ENCODE results near the gene RPL18. TPM values are rescaled to one million over a fixed set of nuclear protein-coding genes. Genes with fewer than 3 reads are reported as not detected.

RPL18 gene
- total RNA-seq, 1 experiment from 2014 or later: 1,339 TPM

DNA sequence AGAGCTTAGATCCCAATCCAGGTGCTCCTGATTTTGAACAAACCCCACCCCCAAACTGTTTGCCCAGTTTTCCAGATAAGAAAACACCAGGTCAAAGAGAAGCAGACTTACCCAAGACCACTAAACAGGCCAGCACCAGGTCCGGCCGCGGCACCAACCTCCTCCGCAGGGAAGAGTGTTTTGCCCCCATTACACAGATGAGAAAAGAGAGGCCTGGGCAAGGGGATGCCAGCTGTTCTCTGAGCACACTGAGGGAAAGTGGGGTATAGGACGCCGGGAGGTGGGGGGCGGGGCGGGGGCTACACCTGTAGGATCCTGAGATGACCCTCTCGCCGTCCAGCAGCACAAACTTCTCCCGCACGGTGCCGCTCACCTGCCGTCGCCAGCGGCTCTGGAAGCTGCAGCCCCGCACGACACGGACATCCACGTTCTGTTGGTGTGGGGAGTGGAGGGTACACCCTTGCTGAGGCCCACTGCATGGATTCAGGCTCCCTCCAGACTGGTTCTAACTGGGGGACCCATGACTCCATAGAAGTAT is 9.3 kb downstream of the RPL18 start:
- Mint-ChIP-seq H3K36me3 (ENCODE audit: insufficient read depth, unreplicated experiment) (peaks cover 22% of the 10 kb centered on the region), H3K27ac (ENCODE audit: unreplicated experiment) (no peak overlapping the region), H3K4me3 (ENCODE audit: low read depth, unreplicated experiment) (no peak overlapping the region), H3K9me3 (ENCODE audit: low read depth, unreplicated experiment) (no peaks in the 10 kb centered on the region), H3K4me1 (ENCODE audit: low read depth, unreplicated experiment) (peaks cover 14% of the 10 kb centered on the region), H3K27me3 (ENCODE audit: unreplicated experiment) (no peaks in the 10 kb centered on the region)
- CTCF ChIA-PET: interaction anchor here (0.6 to 1.8 kb wide), 7 partner anchors 9 to 276 kb away, joined by 3 to 13 read pairs (median 5); partner anchors contain the start of genes RPL18 and SPHK2
- TF ChIP-seq, protein P1, sequence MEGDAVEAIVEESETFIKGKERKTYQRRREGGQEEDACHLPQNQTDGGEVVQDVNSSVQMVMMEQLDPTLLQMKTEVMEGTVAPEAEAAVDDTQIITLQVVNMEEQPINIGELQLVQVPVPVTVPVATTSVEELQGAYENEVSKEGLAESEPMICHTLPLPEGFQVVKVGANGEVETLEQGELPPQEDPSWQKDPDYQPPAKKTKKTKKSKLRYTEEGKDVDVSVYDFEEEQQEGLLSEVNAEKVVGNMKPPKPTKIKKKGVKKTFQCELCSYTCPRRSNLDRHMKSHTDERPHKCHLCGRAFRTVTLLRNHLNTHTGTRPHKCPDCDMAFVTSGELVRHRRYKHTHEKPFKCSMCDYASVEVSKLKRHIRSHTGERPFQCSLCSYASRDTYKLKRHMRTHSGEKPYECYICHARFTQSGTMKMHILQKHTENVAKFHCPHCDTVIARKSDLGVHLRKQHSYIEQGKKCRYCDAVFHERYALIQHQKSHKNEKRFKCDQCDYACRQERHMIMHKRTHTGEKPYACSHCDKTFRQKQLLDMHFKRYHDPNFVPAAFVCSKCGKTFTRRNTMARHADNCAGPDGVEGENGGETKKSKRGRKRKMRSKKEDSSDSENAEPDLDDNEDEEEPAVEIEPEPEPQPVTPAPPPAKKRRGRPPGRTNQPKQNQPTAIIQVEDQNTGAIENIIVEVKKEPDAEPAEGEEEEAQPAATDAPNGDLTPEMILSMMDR (IDR thresholded peaks at IDR 0.05; ENCODE audit: unreplicated experiment): no peak
- intact Hi-C loops (cut with micrococcal nuclease; ENCODE audit: unreplicated experiment): no loop called here
- BruUV-seq (replicated peaks): no TSS peak
- no peak for DNase-seq

- peaks cover 14% of the 10 kb centered on the region for H3K36me3 Mint-ChIP-seq (ENCODE audit: insufficient read depth, unreplicated experiment)
- DNase-seq: peak; percentile 66
- CTCF ChIA-PET: interaction anchor here (0.6 to 1.8 kb wide), 17 partner anchors 8 to 438 kb away, joined by 3 to 13 read pairs (median 4); partner anchors contain the start of genes KDELR1, RPL18, SPHK2 and ZSWIM9
- H3K27ac Mint-ChIP-seq (ENCODE audit: unreplicated experiment): no peak overlapping the region
- intact Hi-C loops (cut with micrococcal nuclease; ENCODE audit: unreplicated experiment): no loop called here
- H3K27me3 Mint-ChIP-seq (ENCODE audit: unreplicated experiment): no peaks in the 10 kb centered on the region
- H3K4me3 Mint-ChIP-seq (ENCODE audit: low read depth, unreplicated experiment): no peak overlapping the region
- TF ChIP-seq, protein P1 (IDR thresholded peaks at IDR 0.05; ENCODE audit: unreplicated experiment): peak; percentile 54
- H3K9me3 Mint-ChIP-seq (ENCODE audit: low read depth, unreplicated experiment): no peaks in the 10 kb centered on the region
- H3K4me1 Mint-ChIP-seq (ENCODE audit: low read depth, unreplicated experiment): peaks cover 6% of the 10 kb centered on the region
- no TSS peak for BruUV-seq (replicated peaks)
Measured at GRCh38 chr19:48608798-48609263, 10.1 kb downstream of the RPL18 start.

GRCh38 chr19:48607359-48607755 is 11.6 kb downstream of the RPL18 start:
- Mint-ChIP-seq H3K9me3 (ENCODE audit: low read depth, unreplicated experiment) (no peaks in the 10 kb centered on the region), H3K27ac (ENCODE audit: unreplicated experiment) (no peak overlapping the region), H3K36me3 (ENCODE audit: insufficient read depth, unreplicated experiment) (peaks cover 6% of the 10 kb centered on the region), H3K27me3 (ENCODE audit: unreplicated experiment) (no peaks in the 10 kb centered on the region), H3K4me1 (ENCODE audit: low read depth, unreplicated experiment) (no peaks in the 10 kb centered on the region), H3K4me3 (ENCODE audit: low read depth, unreplicated experiment) (no peak overlapping the region)
- DNase-seq: no peak
- TF ChIP-seq, protein P1 (IDR thresholded peaks at IDR 0.05; ENCODE audit: unreplicated experiment): no peak
- CTCF ChIA-PET: no interaction called here
- intact Hi-C loops (cut with micrococcal nuclease; ENCODE audit: unreplicated experiment): no loop called here
- BruUV-seq (replicated peaks): no TSS peak

DNA sequence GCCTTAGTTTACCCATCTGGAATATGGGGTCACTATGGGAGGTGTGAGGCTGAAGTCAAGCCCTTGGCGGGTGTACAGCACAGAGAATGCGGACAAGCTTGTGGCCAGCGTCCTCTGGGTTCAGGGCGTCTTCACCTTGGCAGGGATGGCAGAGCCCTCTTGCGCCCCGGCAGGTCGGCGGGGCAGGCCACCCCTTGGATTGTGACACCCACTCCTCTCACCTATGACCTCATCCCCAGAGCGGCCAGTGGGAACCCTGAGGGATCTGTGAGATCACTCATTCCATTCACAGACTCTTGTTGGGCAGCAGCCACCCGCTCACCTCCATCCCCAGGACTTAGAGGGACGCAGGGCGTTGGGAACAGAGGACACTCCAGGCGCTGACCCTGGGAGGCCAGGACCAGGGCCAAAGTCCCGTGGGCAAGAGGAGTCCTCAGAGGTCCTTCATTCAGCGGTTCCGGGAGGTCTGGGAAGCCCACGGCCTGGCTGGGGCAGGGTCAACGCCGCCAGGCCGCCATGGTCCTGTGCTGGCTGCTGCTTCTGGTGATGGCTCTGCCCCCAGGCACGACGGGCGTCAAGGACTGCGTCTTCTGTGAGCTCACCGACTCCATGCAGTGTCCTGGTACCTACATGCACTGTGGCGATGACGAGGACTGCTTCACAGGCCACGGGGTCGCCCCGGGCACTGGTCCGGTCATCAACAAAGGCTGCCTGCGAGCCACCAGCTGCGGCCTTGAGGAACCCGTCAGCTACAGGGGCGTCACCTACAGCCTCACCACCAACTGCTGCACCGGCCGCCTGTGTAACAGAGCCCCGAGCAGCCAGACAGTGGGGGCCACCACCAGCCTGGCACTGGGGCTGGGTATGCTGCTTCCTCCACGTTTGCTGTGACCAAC is 12.3 kb downstream of the RPL18 start, which contains the start of gene SPACA4:
Gene SPACA4, plus strand, starts transcription at position 280 of the 896 bp plus-strand sequence. Its CDS starts 237 bp downstream, at position 517.
- Mint-ChIP-seq H3K9me3 (ENCODE audit: low read depth, unreplicated experiment) (no peaks in the 10 kb centered on the region), H3K27ac (ENCODE audit: unreplicated experiment) (no peak within 1 kb of the TSS), H3K27me3 (ENCODE audit: unreplicated experiment) (no peaks in the 10 kb centered on the region), H3K4me3 (ENCODE audit: low read depth, unreplicated experiment) (no peak within 1 kb of the TSS), H3K4me1 (ENCODE audit: low read depth, unreplicated experiment) (no peaks in the 10 kb centered on the region), H3K36me3 (ENCODE audit: insufficient read depth, unreplicated experiment) (peaks cover 10% of the 10 kb centered on the region)
- CTCF ChIA-PET: interaction anchor here (1.2 kb wide), 2 partner anchors 14 to 119 kb away, joined by 3 to 6 read pairs; no protein-coding TSS in a partner anchor
- TF ChIP-seq, protein P1 (IDR thresholded peaks at IDR 0.05; ENCODE audit: unreplicated experiment): no peak
- intact Hi-C loops (cut with micrococcal nuclease; ENCODE audit: unreplicated experiment): no loop called here
- BruUV-seq (replicated peaks): no TSS peak
- no peak for DNase-seq

All from Calu3 (cell line).